Measurements from ENCODE around the gene FHIT. TPM values are rescaled to one million over a fixed set of nuclear protein-coding genes. Genes with fewer than 3 reads are reported as not detected.

FHIT gene
- total RNA-seq, 1 donor from 2014 or later = 5.7 TPM

DNA sequence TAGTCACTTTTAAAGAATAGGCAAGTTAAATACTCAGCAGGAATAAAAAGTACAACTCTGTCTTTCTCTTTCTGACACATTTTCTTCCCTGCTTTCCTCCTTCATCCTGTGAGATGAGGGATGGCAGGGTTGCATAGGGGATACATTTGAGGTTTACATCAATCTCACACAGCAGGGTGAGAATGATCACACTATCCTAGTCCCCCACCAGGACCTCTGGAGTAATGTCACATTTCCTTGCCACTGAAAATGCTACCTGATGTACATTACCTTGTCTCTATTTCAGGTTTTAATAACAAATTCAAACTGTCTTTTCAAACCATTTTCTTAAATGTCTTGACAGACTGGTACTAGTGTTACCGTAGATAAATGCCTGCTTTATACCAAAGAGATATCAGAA is 816.9 kb downstream of the FHIT start:
- no peaks in the 10 kb centered on the region for H3K36me3 Mint-ChIP-seq
- H3K36me3 ChIP-seq = no peaks in the 10 kb centered on the region
- H3K4me1 Mint-ChIP-seq = no peaks in the 10 kb centered on the region
- no peak overlapping the region for H3K4me2 ChIP-seq
- H3K4me3 Mint-ChIP-seq = no peak overlapping the region
- no peaks in the 10 kb centered on the region for H3K27me3 ChIP-seq
- no peaks in the 10 kb centered on the region for H3K79me2 ChIP-seq (ENCODE audit: low read depth)
- no peak for TF ChIP-seq EZH2 (IDR thresholded peaks at IDR 0.05)
- no peak for TF ChIP-seq CTCF (IDR thresholded peaks at IDR 0.05)
- no peak for TF ChIP-seq EZH2phosphoT487 (IDR thresholded peaks at IDR 0.05)
- no peaks in the 10 kb centered on the region for H4K20me1 ChIP-seq (ENCODE audit: low read depth)
- no peak overlapping the region for H3K27ac Mint-ChIP-seq
- no peak overlapping the region for H2AFZ ChIP-seq (replicated peaks)
- H3K27ac ChIP-seq = no peak overlapping the region
- H3K9me3 ChIP-seq (ENCODE audit: low read depth) = no peaks in the 10 kb centered on the region
- no peaks in the 10 kb centered on the region for H3K9me3 Mint-ChIP-seq
- H3K4me1 ChIP-seq = no peaks in the 10 kb centered on the region
- DNase-seq (ENCODE audit: low spot score) = no peak
- no peaks in the 10 kb centered on the region for H3K27me3 Mint-ChIP-seq (ENCODE audit: insufficient read depth, low read depth)
- no peaks in the 10 kb centered on the region for H3F3A ChIP-seq (ENCODE audit: low read depth)
- H3K4me3 ChIP-seq = no peak overlapping the region
- no peak overlapping the region for H3K9ac ChIP-seq

- Mint-ChIP-seq H3K36me3 (no peaks in the 10 kb centered on the region), H3K27me3 (ENCODE audit: insufficient read depth, low read depth) (no peaks in the 10 kb centered on the region), H3K4me3 (no peak overlapping the region), H3K9me3 (no peaks in the 10 kb centered on the region), H3K27ac (no peak overlapping the region), H3K4me1 (no peaks in the 10 kb centered on the region)
- peak; percentile 32 for DNase-seq (ENCODE audit: low spot score)
- Histone ChIP-seq H3K9ac (no peak overlapping the region), H3K9me3 (ENCODE audit: low read depth) (no peaks in the 10 kb centered on the region), H3K4me1 (no peaks in the 10 kb centered on the region), H2AFZ (replicated peaks) (no peak overlapping the region), H3K79me2 (ENCODE audit: low read depth) (no peaks in the 10 kb centered on the region), H3F3A (ENCODE audit: low read depth) (no peaks in the 10 kb centered on the region), H3K4me3 (no peak overlapping the region), H3K36me3 (no peaks in the 10 kb centered on the region), H3K27ac (no peak overlapping the region), H3K4me2 (no peak overlapping the region), H4K20me1 (ENCODE audit: low read depth) (no peaks in the 10 kb centered on the region), H3K27me3 (no peaks in the 10 kb centered on the region)
- TF ChIP-seq EZH2 (IDR thresholded peaks at IDR 0.05) = no peak
- TF ChIP-seq EZH2phosphoT487 (IDR thresholded peaks at IDR 0.05) = no peak
- peak; percentile 31 for TF ChIP-seq CTCF (IDR thresholded peaks at IDR 0.05)
Measured at GRCh38 chr3:60431599-60431958, 819.7 kb downstream of the FHIT start.

- TF ChIP-seq CTCF (IDR thresholded peaks at IDR 0.05) (no peak), EZH2 (IDR thresholded peaks at IDR 0.05) (no peak), EZH2phosphoT487 (IDR thresholded peaks at IDR 0.05) (no peak)
- H3K4me1 Mint-ChIP-seq = no peaks in the 10 kb centered on the region
- no peaks in the 10 kb centered on the region for H3K9me3 Mint-ChIP-seq
- no peak overlapping the region for H2AFZ ChIP-seq (replicated peaks)
- H3K36me3 Mint-ChIP-seq = no peaks in the 10 kb centered on the region
- no peaks in the 10 kb centered on the region for H3K36me3 ChIP-seq
- no peaks in the 10 kb centered on the region for H3K27me3 Mint-ChIP-seq (ENCODE audit: insufficient read depth, low read depth)
- H3K4me3 Mint-ChIP-seq = no peak overlapping the region
- no peak overlapping the region for H3K4me3 ChIP-seq
- H3K79me2 ChIP-seq (ENCODE audit: low read depth) = no peaks in the 10 kb centered on the region
- H3K27ac Mint-ChIP-seq = no peak overlapping the region
- H3F3A ChIP-seq (ENCODE audit: low read depth) = no peaks in the 10 kb centered on the region
- H4K20me1 ChIP-seq (ENCODE audit: low read depth) = no peaks in the 10 kb centered on the region
- H3K9ac ChIP-seq = no peak overlapping the region
- H3K9me3 ChIP-seq (ENCODE audit: low read depth) = no peaks in the 10 kb centered on the region
- H3K27me3 ChIP-seq = no peaks in the 10 kb centered on the region
- no peak overlapping the region for H3K27ac ChIP-seq
- H3K4me1 ChIP-seq = no peaks in the 10 kb centered on the region
- H3K4me2 ChIP-seq = no peak overlapping the region
- DNase-seq (ENCODE audit: low spot score) = no peak
Measured at GRCh38 chr3:60430205-60430604, 821.0 kb downstream of the FHIT start.

DNA sequence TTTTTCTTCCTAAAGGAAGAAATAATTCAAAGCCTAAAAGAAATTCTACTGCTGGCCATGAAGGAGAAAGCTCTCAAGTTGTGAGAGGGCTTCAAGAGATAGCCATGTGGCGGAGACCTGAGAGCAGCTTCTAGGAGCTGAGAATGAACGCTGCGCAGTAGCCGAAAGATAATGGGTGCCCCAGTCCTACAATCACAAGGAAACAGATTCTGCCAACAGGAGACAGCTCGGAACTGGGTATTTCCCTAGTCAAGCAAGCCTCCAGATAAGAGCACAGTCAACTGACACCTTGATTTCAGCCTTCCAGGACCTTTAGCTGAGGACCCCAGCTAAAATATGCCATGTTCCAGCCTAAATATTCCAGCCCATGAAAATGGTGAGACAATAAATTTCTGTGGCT is 824.1 kb downstream of the FHIT start:
- TF ChIP-seq CTCF (IDR thresholded peaks at IDR 0.05) (no peak), EZH2 (IDR thresholded peaks at IDR 0.05) (no peak), EZH2phosphoT487 (IDR thresholded peaks at IDR 0.05) (no peak)
- H3K4me3 ChIP-seq = no peak overlapping the region
- Mint-ChIP-seq H3K36me3 (no peaks in the 10 kb centered on the region), H3K27me3 (ENCODE audit: insufficient read depth, low read depth) (no peaks in the 10 kb centered on the region), H3K4me3 (no peak overlapping the region), H3K27ac (no peak overlapping the region), H3K4me1 (no peaks in the 10 kb centered on the region), H3K9me3 (no peaks in the 10 kb centered on the region)
- H2AFZ ChIP-seq (replicated peaks) = no peak overlapping the region
- no peak overlapping the region for H3K27ac ChIP-seq
- H3K27me3 ChIP-seq = no peaks in the 10 kb centered on the region
- H3K9ac ChIP-seq = no peak overlapping the region
- H3F3A ChIP-seq (ENCODE audit: low read depth) = no peaks in the 10 kb centered on the region
- no peak for DNase-seq (ENCODE audit: low spot score)
- H3K9me3 ChIP-seq (ENCODE audit: low read depth) = no peaks in the 10 kb centered on the region
- no peaks in the 10 kb centered on the region for H3K36me3 ChIP-seq
- H3K4me1 ChIP-seq = no peaks in the 10 kb centered on the region
- no peak overlapping the region for H3K4me2 ChIP-seq
- H3K79me2 ChIP-seq (ENCODE audit: low read depth) = no peaks in the 10 kb centered on the region
- no peaks in the 10 kb centered on the region for H4K20me1 ChIP-seq (ENCODE audit: low read depth)

All from neural progenitor cell (in vitro differentiated cells).